H1 (cell line): Measurements from ENCODE around the gene ECI1. TPM values are rescaled to one million over a fixed set of nuclear protein-coding genes. Genes with fewer than 3 reads are reported as not detected.

Experiments used
- CHD2 ChIP-seq: IDR thresholded peaks from 2 replicates; pipeline ENCODE4 v1.6.1; 2012; ENCODE audit warnings: low read length, improper control_type of control experiment
- CTCF ChIP-seq, 3 experiments: IDR thresholded peaks; 1 replicate in 2 of 3; 2 replicates in 1 of 3; pipeline versions ENCODE4 v1.5.1 to v1.6.1; 2011; ENCODE audit warnings: low read length in 3 of 3, mild to moderate bottlenecking in 3 of 3, inconsistent platforms in 2 of 3, low read depth in 1 of 3, moderate library complexity in 1 of 3; ENCODE audit not compliant: insufficient read depth in 1 of 3; ENCODE audit errors: control extremely low read depth in 1 of 3
- EP300 ChIP-seq, 2 experiments: IDR thresholded peaks; 1 replicate in 1 of 2; 2 replicates in 1 of 2; pipeline ENCODE4 v1.6.1; 2011 to 2012; ENCODE audit warnings: low read depth in 2 of 2, low read length in 2 of 2, mild to moderate bottlenecking in 2 of 2, borderline replicate concordance in 1 of 2, inconsistent platforms in 1 of 2, moderate library complexity in 1 of 2
- EZH2 ChIP-seq: fragments of 200-600 bp; sonication (generic); IDR thresholded peaks from 2 replicates; pipeline ENCODE4 v1.7.1; 2012; ENCODE audit warnings: low read depth, mild to moderate bottlenecking, moderate library complexity, low read length, inconsistent platforms; ENCODE audit not compliant: severe bottlenecking
- KDM4A ChIP-seq: IDR thresholded peaks from one replicate; pipeline ENCODE4 v1.7.1; 2012; ENCODE audit warnings: low read depth, mild to moderate bottlenecking, moderate library complexity, low read length, inconsistent platforms; ENCODE audit not compliant: severe bottlenecking
- KDM5A ChIP-seq: fragments of 200-600 bp; IDR thresholded peaks from 2 replicates; pipeline ENCODE4 v1.7.1; 2012; ENCODE audit warnings: mild to moderate bottlenecking, low read length, inconsistent platforms, mixed read lengths
- RAD21 ChIP-seq, 2 experiments: IDR thresholded peaks in 1 of 2; conservative IDR thresholded peaks in 1 of 2; 2 replicates each; pipeline ENCODE4 v1.6.1; 2011; ENCODE audit warnings: low read depth in 2 of 2, low read length in 2 of 2, improper control_type of control experiment in 1 of 2, inconsistent platforms in 1 of 2, mild to moderate bottlenecking in 1 of 2, moderate library complexity in 1 of 2
- RFX5 ChIP-seq: IDR thresholded peaks from 2 replicates; pipeline ENCODE4 v1.6.1; 2011; ENCODE audit warnings: low read depth, low read length, improper control_type of control experiment, borderline replicate concordance
- RNF2 ChIP-seq: fragments of 200-900, 300-1000 bp; sonication (generic); IDR thresholded peaks from 2 replicates; pipeline ENCODE4 v1.7.1; 2016; ENCODE audit warnings: borderline replicate concordance, low read depth, mild to moderate bottlenecking, antibody characterized with exemption, low read length; ENCODE audit not compliant: poor library complexity, severe bottlenecking; ENCODE audit errors: missing control alignments
- SAP30 ChIP-seq: fragments of 300-600 bp; sonication (generic); IDR thresholded peaks from 2 replicates; pipeline ENCODE4 v1.7.1; 2012; ENCODE audit warnings: low read length, moderate library complexity, mild to moderate bottlenecking, inconsistent platforms; ENCODE audit not compliant: insufficient read depth, insufficient replicate concordance
- SIRT6 ChIP-seq: IDR thresholded peaks from one replicate; pipeline ENCODE4 v1.7.1; 2012; ENCODE audit warnings: low read length, inconsistent platforms
- TCF12 ChIP-seq: IDR thresholded peaks from 2 replicates; pipeline ENCODE4 v1.6.1; 2011; ENCODE audit warnings: low read depth, mild to moderate bottlenecking, low read length
- polyA plus RNA-seq, 7 experiments: library from polyadenylated mRNA; depleted of rRNA in 3 of 7; stranded (reverse) in 5 of 7; unstranded in 2 of 7; fragments of >200 nt in 5 of 7; fragments of 200-250 nt in 2 of 7; gene quantifications; 1 replicate in 5 of 7; 2 replicates in 1 of 7; 4 replicates in 1 of 7; pipeline versions ENCODE4 v1.2.1 to v1.2.3, GENCODE V29; 2011 to 2013; ENCODE audit warnings: missing spikeins in 2 of 7, mixed read lengths in 2 of 7
- total RNA-seq: library from RNA; stranded (reverse); fragmentation: NEBNext Ultra II Directional; extraction: Animal tissue kit (Norgen Biotek cat#: 25700); gene quantifications from 2 replicates; pipeline ENCODE4 v1.2.1, GENCODE V29; 2021

ECI1 gene
- total and polyA plus RNA-seq, 2 of the 8 experiments (the other 6 are each of a cell fraction or from before 2014, with no cell fraction given): 79.5 to 151 TPM

- TF ChIP-seq RAD21 (IDR thresholded peaks at IDR 0.05 in 1 of 2, conservative IDR thresholded peaks at IDR 0.05 in 1 of 2; ENCODE audit: low read depth in 2 of 2, low read length in 2 of 2) (no peak), SIRT6 (no peak), TCF12 (no peak), CTCF (IDR thresholded peaks at IDR 0.05; ENCODE audit: control extremely low read depth in 1 of 3, insufficient read depth in 1 of 3, low read depth in 1 of 3, low read length in 3 of 3) (no peak), RNF2 (no peak), CHD2 (no peak), EP300 (IDR thresholded peaks at IDR 0.05; ENCODE audit: borderline replicate concordance in 1 of 2, low read depth in 2 of 2, low read length in 2 of 2) (no peak), SAP30 (no peak), EZH2 (peak; percentile 53), RFX5 (no peak), KDM4A (no peak), KDM5A (no peak)
- TF ChIP-seq, all 59 proteins: peak for 6
Measured at GRCh38 chr16:2237493-2238149, 13.8 kb downstream of the ECI1 start (continued).
